IPS-NIHi7 (cell line): ENCODE results near the gene ADORA2B.
"Not testable (repeated sequence)": the region's sequence is repeated elsewhere in the genome, so short reads cannot be mapped to it uniquely, and the experiment has no call there.

Source experiments
- DNase-seq: peaks from one replicate; pipeline ENCODE4 v3.0.0; 2012; ENCODE audit warnings: mixed read lengths; ENCODE audit errors: extremely low spot score

The ADORA2B gene

DNA sequence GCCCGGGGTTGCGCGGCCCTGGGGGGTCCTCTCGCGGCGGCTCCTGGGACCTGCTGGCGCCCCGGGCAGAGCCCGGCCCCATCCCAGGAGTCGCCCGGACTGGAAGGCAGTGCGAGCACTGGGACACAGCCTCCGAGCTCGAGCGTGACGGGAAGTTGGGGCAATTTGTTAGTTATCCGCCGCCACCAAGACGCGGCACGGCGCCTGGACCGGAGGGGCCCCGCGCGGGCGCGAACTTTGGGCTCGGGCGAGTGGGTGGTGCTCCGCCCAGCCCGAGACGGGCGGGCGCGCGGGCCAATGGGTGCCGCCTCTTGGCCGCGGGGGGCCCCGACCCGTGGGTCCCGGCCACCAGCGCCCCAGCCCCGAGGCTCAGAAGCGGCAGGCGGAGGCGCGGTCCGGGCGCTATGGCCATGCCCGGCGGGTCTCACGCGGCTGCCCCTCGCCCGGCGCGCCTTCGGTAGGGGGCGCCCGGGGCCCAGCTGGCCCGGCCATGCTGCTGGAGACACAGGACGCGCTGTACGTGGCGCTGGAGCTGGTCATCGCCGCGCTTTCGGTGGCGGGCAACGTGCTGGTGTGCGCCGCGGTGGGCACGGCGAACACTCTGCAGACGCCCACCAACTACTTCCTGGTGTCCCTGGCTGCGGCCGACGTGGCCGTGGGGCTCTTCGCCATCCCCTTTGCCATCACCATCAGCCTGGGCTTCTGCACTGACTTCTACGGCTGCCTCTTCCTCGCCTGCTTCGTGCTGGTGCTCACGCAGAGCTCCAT, at the start of gene ADORA2B:
ADORA2B (plus strand) TSS at position 372 of the 768 bp plus-strand sequence; CDS start at position 491, 119 bp downstream.
- peak; percentile 88 for DNase-seq

DNA sequence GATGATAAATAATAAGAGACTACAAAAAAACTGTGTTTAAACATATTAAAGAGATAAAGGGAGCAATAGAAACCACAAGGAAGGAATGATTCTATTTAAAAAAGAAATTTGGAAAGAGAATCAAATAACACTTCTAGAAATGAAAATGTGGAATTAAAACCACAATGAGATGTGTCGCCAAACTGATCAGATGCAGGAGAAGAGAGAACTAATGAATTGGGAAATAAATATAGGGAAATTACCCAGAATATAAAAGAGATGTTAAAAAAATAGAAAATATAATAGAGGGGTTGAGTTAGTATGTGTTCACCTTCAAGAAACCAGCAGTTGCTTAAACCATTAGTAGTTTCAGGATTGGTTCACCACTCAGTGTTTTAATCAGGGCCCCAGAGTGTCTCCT, 48.7 kb upstream of the ADORA2B start:
- DNase-seq: no peak

DNA sequence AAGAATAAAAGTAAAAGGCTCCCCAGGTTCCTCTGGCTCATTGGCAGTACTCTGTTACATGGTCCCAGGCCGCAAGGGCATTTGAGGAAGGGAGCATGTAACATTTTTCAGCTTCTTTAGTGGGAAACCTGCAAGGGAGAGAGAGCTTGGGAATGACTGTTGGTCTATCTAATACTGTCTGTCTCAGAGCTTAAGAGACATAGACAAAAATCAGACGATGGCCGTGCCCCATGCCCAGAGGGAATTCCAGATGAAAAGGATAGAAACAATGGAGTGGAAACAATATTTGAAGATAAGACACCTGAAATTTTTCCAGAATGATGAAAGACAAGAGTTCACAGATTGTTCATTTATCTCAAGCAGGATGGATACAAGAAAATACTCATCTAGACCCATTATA, 48.1 kb upstream of the ADORA2B start:
- DNase-seq: no peak

DNA sequence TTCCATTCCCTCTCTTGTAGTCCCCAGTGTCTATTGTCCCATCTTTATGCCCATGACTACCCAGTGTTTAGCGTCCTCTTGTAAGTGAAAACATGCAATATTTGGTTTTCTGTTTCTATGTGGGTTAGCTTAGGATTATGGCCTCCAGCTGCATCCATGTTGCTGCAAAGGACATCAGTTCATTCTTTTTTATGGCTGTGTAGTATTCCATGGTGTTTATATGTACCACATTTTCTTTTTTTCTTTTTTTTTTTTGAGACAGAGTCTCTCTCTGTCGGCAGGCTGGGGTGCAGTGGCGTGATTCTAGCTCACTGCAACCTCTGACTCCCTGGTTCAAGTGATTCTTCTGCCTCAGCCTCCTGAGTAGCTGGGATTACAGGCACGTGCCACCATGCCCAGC, 45.3 kb upstream of the ADORA2B start:
- DNase-seq: not testable (repeated sequence)

DNA sequence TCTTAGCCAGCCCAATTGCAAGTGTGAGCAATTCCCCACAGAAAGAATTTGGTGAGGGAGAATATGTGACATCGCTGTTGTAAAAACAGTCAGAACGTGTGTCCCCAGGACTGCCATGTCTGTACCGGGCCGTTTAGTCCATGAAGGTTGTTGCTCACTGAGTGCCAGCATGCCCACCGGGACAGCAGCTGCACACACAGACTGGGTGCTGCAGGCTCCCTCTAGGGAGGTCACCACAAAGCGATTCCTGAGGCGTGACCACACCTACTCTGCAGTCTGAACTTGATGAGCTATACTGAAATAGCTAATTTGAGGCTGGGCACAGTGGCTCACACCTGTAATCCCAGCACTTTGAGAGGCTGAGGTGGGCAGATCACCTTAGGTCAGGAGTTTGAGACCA, 44.1 kb upstream of the ADORA2B start:
- DNase-seq: no peak

DNA sequence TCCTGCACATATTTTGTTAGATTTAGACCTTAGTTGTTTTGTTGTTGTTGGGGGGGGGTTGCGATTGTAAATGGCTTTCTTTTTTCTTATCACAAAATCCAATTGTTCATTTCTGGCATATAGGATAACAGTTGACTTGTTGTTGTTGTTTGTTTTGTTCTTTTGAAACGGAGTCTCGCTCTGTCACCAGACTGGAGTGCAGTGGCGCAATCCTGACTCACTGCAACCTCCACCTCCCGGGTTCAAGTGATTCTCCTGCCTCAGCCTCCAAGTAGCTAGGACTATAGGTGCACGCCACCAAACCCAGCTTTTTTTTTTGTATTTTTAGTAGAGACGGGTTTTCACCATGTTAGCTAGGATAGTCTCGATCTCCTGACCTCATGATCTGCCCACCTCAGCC, 39.7 kb upstream of the ADORA2B start:
- not testable (repeated sequence) for DNase-seq

DNA sequence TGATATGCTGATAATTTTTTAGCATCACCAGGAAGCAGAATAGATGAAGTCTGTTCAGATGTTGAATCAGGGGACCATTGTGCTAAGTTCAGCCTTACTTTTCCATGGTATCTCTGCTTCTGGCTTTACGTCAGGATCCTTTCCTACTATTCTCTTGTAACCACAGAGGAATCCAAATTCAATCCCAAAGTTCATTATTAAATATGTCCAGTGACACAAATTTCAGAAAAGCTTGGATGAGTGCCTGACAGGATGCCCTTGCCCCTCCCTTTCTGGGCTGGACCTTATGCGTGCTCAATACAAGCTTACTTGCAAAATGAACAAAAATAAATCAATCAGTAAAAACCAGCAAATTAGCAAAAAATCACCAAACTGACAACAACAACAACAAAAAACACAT, 37.6 kb upstream of the ADORA2B start:
- DNase-seq: no peak

DNA sequence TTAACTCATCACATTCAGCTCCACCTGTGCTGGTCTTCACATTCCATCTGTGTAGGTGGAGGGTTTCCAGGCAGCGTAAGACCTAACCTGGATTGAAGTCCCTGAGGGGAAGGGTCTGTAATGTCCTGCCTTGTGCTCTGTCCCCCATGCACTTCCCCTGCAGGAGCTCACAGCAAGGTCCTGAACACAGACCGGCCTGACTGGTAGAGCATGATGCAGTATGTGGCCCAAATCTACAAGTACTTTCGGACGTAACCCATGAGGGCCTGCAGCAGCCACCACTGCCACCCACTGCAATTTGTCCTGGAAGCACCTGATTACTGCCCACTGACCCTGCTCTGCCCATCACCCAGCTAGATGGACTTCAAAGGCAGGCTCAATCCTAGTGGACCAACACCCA, 36.6 kb upstream of the ADORA2B start:
- no peak for DNase-seq

DNA sequence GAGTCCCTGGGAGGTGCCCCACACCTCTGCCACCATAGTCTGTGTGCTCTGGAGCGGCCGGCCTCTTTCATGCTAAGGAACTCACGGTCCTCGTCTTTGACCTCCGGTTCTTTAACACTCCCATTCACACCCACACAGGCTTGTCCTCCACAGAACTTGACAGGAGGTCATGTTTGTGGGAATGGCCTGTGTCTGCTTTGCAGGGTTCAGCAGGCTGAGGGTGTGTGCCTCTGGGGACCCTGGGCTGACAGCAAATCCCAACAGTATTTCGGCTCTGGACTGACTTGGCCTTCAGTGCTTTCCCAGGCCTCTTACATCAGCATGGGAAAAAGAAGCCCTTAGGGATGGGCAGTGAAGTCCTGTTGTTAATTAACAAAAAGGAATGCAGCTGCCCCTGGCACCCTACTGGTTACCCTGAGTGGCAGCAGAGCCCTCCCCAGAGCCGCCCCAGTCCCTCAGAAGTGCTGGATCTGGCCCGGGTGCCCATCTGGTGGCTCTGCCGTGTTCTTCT, 35.4 kb upstream of the ADORA2B start:
- no peak for DNase-seq

DNA sequence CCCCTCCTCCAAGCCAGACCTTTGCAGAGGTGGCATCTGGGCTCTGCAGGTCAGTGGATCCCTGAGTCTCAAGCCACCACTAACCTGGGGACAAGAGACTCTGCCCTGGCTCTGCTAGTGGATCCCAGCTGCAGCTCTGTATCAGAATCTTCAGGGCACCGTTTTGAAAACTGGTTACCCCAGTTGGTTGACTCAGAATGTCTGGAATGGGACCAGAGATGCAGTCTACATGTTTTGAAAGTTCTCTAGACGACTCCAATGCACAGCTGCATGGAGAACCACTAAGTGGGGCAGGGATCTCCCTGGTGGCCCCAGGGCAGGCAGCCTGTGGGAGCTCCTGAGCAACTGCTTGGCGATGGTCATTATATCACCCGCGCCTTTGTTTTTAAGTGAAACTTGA, 34.1 kb upstream of the ADORA2B start:
- DNase-seq: no peak

DNA sequence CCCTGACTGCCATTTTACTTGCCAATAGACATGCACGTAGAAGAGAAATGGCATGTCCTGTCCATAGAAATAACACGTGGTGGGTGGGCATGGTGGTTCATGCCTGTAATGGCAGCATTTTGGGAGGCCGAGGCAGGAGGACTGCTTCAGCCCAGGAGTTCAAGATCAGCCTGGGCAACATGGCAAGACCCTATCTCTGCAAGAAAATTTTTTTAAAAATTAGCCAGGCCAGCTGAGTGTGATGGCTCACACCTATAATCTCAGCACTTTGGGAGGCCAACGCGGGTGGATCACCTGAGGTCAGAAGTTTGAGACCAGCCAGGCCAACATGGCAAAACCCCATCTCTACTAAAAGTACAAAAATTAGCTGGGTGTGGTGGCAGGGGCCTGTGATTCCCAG, 33.2 kb upstream of the ADORA2B start:
- not testable (repeated sequence) for DNase-seq

DNA sequence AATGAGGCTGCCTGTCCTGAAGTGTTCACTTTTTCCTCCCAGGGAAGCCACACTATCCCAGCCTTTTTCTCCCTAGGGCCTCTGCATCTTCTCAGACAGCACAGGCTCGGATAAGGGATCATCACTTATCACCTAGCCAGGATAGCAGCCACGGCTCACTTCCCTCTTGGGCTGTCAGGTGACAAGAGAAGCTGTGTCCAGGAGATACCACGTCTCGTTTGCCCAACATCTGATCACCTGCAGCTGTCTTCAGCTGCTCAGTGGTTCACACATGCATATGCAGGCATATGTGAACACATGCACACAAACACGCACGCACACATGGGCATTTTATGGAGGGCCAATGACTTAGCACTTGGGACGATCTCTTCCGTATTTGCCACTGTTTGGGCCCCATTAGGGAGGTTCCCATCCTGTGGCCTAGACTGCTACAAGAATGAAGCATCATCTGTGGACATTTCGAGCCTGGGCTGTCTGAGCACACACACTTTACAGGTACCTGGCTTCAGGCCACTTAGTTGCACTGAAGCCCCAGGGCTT, 32.4 kb upstream of the ADORA2B start:
- DNase-seq: no peak

DNA sequence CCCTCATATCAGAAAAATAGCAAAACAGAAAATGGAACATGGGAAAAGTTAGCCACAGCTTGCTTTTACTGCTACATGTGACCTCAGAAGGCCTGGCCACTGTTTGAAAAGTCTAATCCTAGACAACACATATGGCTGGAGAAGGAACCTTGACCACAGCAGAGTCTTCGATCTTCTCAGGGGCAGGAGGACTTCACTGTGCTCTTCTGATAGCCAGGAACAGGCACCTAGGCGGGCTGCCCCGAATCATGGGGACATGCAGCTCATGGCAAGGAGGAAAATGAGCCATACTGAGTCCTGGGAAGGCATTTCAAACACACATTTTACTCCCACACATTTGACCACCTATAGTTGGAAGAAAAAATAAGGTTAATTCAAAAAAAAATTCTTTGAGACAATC, 31.1 kb upstream of the ADORA2B start:
- DNase-seq: no peak

DNA sequence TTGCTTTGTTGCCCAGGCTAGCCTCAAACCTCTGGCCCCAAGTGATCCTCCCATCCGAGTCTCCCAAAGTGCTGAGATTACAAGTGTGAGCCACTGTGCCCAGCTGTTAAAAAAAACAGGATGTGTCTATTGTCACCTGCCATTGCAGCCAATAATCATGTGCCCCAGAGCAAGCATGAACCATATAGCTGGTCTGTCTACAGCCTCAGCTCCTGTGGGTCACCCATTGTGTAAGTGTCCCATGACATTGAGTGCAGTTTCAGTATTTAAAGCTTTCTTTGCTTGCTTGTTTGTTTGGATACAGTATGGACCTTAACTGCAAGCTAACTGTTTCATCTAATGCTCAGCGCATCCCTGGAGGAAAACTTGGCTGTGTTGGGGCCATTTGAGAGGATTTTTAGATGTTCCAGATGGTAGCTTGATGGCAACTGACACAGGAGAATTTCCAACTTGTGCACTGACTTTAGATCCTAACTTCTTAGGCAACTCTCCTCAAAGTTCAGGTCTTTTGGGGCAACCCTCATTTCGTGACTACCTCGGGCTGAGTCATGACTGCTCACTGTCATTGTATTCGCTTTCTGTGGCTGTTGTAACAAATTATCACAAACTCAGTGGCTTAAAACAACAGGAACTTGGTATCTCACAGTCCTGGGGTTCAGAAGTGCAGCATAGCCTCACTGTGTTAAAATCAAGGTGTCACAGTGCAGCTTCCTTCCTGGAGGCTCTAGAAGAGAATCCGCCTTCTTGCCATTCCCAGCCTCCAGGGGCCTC, 30.3 kb upstream of the ADORA2B start:
- DNase-seq: no peak

DNA sequence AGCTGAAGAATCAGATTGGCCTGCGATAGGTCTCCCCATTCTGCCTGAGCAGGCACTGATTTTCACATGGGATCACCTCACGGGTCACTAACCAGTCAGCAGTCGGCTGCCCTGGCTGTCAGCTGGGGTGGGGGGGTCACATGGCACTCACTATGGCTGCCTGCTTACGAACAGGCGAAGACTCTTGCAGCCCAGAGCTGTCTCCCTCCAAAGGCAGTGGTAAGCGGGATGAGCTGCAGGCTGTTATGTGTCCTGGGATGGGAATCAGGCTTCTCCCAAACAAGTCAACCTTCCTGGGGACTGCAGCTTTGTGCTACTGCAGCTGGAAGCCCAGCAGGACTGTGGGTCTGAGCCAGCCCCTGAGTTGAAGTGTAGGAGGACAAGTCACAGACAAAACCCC, 29.0 kb upstream of the ADORA2B start:
- no peak for DNase-seq

DNA sequence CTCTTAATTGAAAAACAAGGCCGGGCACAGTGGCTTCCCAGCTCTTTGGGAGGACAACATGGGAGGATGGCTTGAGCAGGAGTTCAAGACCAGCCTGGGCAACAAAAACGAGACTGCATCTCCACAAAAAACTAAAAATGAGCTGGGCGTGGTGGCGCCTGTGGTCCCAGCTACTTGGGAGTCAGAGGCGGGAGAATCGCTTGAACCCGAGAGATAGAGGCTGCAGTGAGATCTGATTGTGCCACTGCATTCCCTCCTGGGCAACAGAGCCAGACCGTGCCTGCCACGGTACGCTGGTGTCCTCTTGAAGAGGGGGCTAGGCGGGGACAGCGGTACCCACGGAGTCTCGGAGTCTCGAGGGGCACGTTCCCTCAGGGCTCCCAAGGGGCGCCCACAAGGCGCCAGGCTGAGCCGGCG, 27.9 kb upstream of the ADORA2B start:
- no peak for DNase-seq

DNA sequence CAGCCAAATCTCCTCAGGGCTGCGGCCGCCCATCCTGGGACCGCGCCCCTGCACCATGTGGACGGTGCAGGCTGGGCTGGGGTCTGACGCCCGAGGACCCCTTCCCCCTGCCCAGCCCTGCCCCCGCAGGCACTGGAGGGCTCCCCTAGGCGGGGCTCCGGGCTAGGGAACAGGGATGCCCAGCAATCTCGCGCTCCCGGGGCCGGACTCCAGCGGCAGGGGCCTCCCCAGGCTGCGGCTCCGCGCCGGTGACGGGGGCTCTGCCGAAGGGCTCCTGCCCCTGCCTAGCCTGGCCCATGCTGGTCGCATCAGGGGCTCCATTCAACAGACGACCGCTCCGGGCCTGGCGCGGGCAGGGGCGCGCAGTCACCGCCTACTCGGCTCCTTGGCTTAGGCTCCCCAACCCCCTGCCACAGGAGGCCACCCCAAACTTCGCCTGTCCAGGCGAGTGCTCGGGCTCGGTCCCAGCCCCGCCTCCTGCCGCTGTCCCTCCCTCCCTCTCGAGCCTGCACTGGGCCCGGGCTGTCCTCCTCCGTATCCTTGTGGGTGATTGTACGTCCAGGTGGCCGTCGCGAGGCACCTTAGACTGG, 27.4 kb upstream of the ADORA2B start:
- peak; percentile 41 for DNase-seq

DNA sequence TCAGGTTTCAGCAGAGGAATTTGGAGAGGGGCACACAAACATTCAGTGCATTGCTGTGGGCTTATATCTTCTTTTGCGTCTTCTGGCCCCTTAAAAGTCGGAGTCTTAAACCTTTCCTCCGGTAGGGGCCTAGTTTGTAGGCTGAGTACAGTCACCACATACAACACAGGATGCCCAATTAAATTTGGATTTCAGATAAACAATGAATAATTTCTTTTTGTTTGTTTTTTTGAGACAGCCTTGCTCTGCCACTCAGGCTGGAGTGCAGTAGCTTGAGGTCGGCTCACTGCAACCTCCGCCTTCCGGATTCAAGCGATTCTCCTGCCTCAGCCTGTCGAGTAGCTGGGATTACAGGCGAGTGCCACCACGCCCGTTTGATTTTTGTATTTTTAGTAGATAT, 26.7 kb upstream of the ADORA2B start:
- no peak for DNase-seq

DNA sequence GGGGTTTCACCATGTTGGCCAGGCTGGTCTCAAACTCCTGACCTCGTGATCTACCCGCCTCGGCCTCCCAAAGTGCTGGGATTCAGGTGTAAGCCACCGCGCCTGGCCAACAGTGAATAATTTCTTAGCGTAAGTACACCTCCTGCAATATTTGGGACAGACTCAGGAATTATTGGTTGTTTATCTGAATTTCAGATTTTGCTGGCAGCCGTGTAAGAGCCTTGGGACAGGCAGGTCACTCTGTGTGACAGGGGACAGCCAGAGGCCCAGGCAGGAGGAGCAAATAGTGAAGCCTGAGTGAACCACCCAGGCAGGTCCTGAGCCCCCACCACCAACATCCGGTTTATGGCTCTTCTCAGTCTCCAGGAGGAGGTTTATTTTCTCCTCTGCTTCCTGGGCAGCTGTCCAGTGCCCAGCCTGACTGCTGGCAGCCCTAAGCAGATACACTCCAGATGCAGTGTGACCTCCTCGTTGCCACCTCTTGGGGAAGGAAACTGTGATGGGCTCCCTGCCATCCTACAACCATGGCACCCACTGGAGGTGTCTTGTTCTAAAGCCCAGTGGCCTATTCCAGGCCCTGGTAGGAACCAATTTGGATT, 26.2 kb upstream of the ADORA2B start:
- DNase-seq: no peak

DNA sequence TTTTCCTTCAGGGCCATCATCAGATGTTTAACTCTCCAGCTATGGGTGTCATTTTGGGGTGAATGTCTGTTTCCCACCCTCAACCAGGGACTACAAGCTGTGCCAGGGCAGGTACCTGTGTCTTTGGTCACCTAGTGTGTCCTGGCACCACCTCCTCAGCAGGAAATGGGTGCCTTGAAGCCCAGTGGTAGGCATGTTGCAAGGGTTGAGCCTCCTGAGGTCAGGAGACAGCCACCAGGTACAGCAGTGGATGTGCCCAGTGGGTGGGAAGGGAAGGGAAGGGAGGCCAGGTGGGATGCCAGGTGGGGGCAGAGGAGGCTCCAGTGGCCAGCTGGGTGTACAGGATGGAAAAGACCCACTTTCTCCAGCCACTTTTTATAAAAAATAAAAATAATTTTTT, 25.5 kb upstream of the ADORA2B start:
- no peak for DNase-seq

DNA sequence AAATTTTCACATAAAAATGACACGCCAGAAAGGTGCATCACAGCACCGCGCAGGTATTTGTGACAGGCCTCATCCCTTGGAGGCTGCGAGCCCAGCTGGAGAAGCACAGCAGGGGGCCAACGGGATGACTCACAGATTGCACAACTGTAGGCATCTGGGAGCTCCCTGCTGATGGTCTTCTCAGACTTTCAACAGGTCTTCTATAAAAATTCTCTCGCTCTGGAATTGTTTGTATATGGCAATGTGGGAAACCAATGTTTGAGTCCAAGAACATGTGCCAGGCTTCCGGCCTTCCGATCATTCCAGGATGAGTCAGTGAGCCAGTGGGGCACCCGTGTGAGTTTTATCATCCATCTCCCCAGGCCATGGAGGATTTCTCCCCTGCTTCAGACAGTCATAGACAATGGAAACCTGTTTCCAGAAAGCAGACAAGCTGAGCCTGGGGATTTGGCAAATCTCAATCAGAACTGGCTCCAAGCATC, 24.1 kb upstream of the ADORA2B start:
- DNase-seq: no peak

DNA sequence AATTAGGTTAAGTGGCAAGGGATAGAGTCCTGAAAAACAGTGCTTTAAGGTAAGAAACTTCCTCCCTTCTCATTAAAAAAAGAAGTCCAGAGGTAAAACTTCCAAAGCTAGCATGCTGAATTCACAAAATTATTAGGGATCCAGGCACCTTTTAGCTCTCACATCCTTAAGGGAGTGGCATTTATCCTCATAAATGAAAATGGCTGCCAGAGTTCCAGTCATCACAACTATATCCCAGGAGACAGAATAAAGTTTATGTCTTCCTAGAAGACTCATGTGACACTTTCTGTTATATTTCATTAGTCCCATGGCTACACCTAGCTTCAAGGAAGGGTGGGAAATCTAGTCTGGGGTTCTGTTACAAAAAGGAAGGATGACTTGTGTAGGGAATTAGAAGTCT, 23.3 kb upstream of the ADORA2B start:
- DNase-seq: no peak
